Peyer's patch (tissue), 4 donors: Measurements from ENCODE around the gene RWDD3.

ENCODE experiments used
- POLR2A ChIP-seq, 2 donors: fragments of 450-650 bp; IDR thresholded peaks; one replicate each; pipeline ENCODE4 v1.5.1; 2017; ENCODE audit warnings: antibody characterized with exemption in 2 of 2, mild to moderate bottlenecking in 2 of 2, moderate library complexity in 2 of 2
- TF ChIP-seq, protein P1 (sequence below), 6 experiments: fragments of 450-650 bp in 4 of 6; fragments of 200-600 bp in 2 of 6; sonication (generic) in 1 of 6; IDR thresholded peaks; one replicate each; pipeline ENCODE4 v1.5.1; 2017 to 2019; ENCODE audit warnings: antibody characterized with exemption in 6 of 6, mild to moderate bottlenecking in 3 of 6, moderate library complexity in 1 of 6

DNA sequence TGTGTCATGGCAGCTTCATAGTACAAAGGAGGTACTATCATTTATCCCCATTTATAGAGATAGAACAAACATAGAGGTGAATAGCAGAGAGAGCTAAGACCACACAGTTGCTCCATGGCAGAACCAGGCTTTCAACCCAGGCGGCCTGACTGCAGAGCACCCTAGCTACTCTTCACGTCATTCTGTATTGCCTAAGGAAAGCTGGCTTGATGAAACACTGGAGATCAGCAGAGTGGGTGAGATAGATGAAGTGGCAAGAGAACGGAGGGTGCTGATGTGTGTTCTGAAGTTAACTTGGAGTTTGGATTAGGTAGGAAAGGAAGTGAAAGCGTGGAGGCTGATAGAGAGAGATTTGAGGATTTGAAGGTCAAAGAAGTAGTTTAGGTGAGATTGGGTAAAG lies 47.9 kb upstream of the RWDD3 start:
- TF ChIP-seq, protein P1, sequence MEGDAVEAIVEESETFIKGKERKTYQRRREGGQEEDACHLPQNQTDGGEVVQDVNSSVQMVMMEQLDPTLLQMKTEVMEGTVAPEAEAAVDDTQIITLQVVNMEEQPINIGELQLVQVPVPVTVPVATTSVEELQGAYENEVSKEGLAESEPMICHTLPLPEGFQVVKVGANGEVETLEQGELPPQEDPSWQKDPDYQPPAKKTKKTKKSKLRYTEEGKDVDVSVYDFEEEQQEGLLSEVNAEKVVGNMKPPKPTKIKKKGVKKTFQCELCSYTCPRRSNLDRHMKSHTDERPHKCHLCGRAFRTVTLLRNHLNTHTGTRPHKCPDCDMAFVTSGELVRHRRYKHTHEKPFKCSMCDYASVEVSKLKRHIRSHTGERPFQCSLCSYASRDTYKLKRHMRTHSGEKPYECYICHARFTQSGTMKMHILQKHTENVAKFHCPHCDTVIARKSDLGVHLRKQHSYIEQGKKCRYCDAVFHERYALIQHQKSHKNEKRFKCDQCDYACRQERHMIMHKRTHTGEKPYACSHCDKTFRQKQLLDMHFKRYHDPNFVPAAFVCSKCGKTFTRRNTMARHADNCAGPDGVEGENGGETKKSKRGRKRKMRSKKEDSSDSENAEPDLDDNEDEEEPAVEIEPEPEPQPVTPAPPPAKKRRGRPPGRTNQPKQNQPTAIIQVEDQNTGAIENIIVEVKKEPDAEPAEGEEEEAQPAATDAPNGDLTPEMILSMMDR (IDR thresholded peaks at IDR 0.05) = no peak
- TF ChIP-seq POLR2A (IDR thresholded peaks at IDR 0.05) = no peak
